SU-DHL-6 (cell line): ENCODE data around the gene PTRH2.

ENCODE experiments used
- H2AFZ ChIP-seq: fragments of 200-600 bp; sonication (generic); 2 replicates; pipeline ENCODE4 v1.6.1; 2014; ENCODE audit warnings: low read depth, mild to moderate bottlenecking, moderate library complexity, mixed read lengths, antibody characterized with exemption, low read length; ENCODE audit not compliant: severe bottlenecking
- H3F3A ChIP-seq: fragments of 200-600 bp; shearing (Covaris generic); 2 replicates; pipeline ENCODE4 v1.6.0; 2016; ENCODE audit warnings: antibody characterized with exemption, mild to moderate bottlenecking; ENCODE audit not compliant: insufficient read depth
- H3K27ac ChIP-seq: fragments of 200-600 bp; sonication (generic); 2 replicates; pipeline ENCODE4 v1.5.1; 2016; ENCODE audit warnings: low read depth, mild to moderate bottlenecking, low read length, moderate library complexity, mixed read lengths
- H3K27me3 ChIP-seq: fragments of 200-600 bp; sonication (generic), shearing (Covaris generic); 2 replicates; pipeline ENCODE4 v1.6.0; 2014; ENCODE audit warnings: mild to moderate bottlenecking, low read length
- H3K36me3 ChIP-seq: fragments of 200-600 bp; sonication (generic); 2 replicates; pipeline ENCODE4 v1.6.1; 2014; ENCODE audit warnings: mild to moderate bottlenecking, low read length, mixed read lengths
- H3K4me2 ChIP-seq: fragments of 300-600, 200-600 bp; shearing (Covaris generic), sonication (generic); 2 replicates; pipeline ENCODE4 v1.6.0; 2014; ENCODE audit warnings: low read length, low read depth, mild to moderate bottlenecking; ENCODE audit not compliant: poor library complexity, severe bottlenecking
- H3K4me3 ChIP-seq: fragments of 200-600 bp; sonication (generic); 2 replicates; pipeline ENCODE4 v1.5.1; 2014; ENCODE audit warnings: antibody characterized with exemption, low read length, mild to moderate bottlenecking, mixed read lengths; ENCODE audit not compliant: insufficient read depth, poor library complexity, severe bottlenecking
- H3K79me2 ChIP-seq: fragments of 200-600 bp; sonication (generic); 2 replicates; pipeline ENCODE4 v1.6.1; 2014; ENCODE audit warnings: mild to moderate bottlenecking, low read length, moderate library complexity; ENCODE audit not compliant: insufficient read depth
- H3K9ac ChIP-seq: fragments of 200-600 bp; sonication (generic); 2 replicates; pipeline ENCODE4 v1.7.0; 2014; ENCODE audit warnings: mild to moderate bottlenecking, low read length
- H3K9me2 ChIP-seq: fragments of 200-600 bp; sonication (generic); replicated peaks from 2 replicates; pipeline ENCODE4 v1.6.1; 2014; ENCODE audit warnings: low read length; ENCODE audit not compliant: insufficient read depth
- H3K9me3 ChIP-seq: fragments of 200-600 bp; sonication (generic); 2 replicates; pipeline ENCODE4 v1.6.1; 2014; ENCODE audit warnings: low read length, mixed read lengths; ENCODE audit not compliant: insufficient read depth
- H4K20me1 ChIP-seq: fragments of 200-600 bp; sonication (generic); 2 replicates; pipeline ENCODE4 v1.6.1; 2014; ENCODE audit warnings: low read depth, mild to moderate bottlenecking, antibody characterized with exemption, low read length, moderate library complexity, mixed read lengths
- CTCF ChIP-seq: fragments of 200-600 bp; sonication (generic); IDR thresholded peaks from one replicate; pipeline ENCODE4 v1.5.1; 2017; ENCODE audit warnings: antibody characterized with exemption, mild to moderate bottlenecking, low read length, moderate library complexity; ENCODE audit not compliant: insufficient read depth, poor library complexity, severe bottlenecking
- EZH2phosphoT487 ChIP-seq: fragments of 200-600 bp; sonication (generic), shearing (Covaris generic); conservative IDR thresholded peaks from 2 replicates; pipeline ENCODE4 v1.6.1; 2018; ENCODE audit warnings: mild to moderate bottlenecking, antibody characterized with exemption, low read length, moderate library complexity, mixed read lengths

PTRH2 gene

GRCh38 chr17:59676716-59677115 lies 30.5 kb downstream of the PTRH2 start:
- Histone ChIP-seq H2AFZ (no peak overlapping the region), H3K4me2 (no peak overlapping the region), H4K20me1 (0 out of 2 replicates have a peak, but pooled peaks cover 8% of the 10 kb centered on the region), H3K36me3 (peaks cover 79% of the 10 kb centered on the region), H3K27me3 (no peaks in the 10 kb centered on the region), H3K79me2 (no peaks in the 10 kb centered on the region; the same call in none of the 2 replicates), H3K9me2 (no peaks in the 10 kb centered on the region), H3K27ac (no peak overlapping the region), H3K4me3 (no peak overlapping the region), H3K9ac (no peak overlapping the region), H3K9me3 (no peaks in the 10 kb centered on the region), H3F3A (peaks cover 18% of the 10 kb centered on the region)
- TF ChIP-seq EZH2phosphoT487: no peak
- TF ChIP-seq CTCF: no peak

- Histone ChIP-seq H4K20me1 (0 out of 2 replicates have a peak, but pooled peaks cover 9% of the 10 kb centered on the region), H3K4me3 (no peak overlapping the region), H3K27me3 (no peaks in the 10 kb centered on the region), H3K9ac (no peak overlapping the region), H2AFZ (no peak overlapping the region), H3K36me3 (peaks cover 71% of the 10 kb centered on the region), H3K9me3 (no peaks in the 10 kb centered on the region), H3K79me2 (no peaks in the 10 kb centered on the region; the same call in none of the 2 replicates), H3K4me2 (no peak overlapping the region), H3K9me2 (no peaks in the 10 kb centered on the region), H3F3A (peaks cover 14% of the 10 kb centered on the region), H3K27ac (no peak overlapping the region)
- TF ChIP-seq EZH2phosphoT487 (no peak), CTCF (no peak)
Measured at GRCh38 chr17:59675231-59675630, 32.0 kb downstream of the PTRH2 start.

- H3F3A ChIP-seq: peaks cover 24% of the 10 kb centered on the region; the same call in 1 of the 2 replicates
- no peak overlapping the region for H2AFZ ChIP-seq
- no peak overlapping the region for H3K9ac ChIP-seq
- H3K4me2 ChIP-seq: no peak overlapping the region
- no peak overlapping the region for H3K4me3 ChIP-seq
- H4K20me1 ChIP-seq: 0 out of 2 replicates have a peak, but pooled peaks cover 9% of the 10 kb centered on the region
- no peaks in the 10 kb centered on the region for H3K9me2 ChIP-seq
- no peaks in the 10 kb centered on the region for H3K27me3 ChIP-seq
- TF ChIP-seq CTCF: no peak
- TF ChIP-seq EZH2phosphoT487: no peak
- peaks cover 78% of the 10 kb centered on the region for H3K36me3 ChIP-seq
- H3K27ac ChIP-seq: no peak overlapping the region
- H3K9me3 ChIP-seq: no peaks in the 10 kb centered on the region
- H3K79me2 ChIP-seq: peaks cover 6% of the 10 kb centered on the region; the same call in 1 of the 2 replicates
Measured at GRCh38 chr17:59671386-59671785, 35.8 kb downstream of the PTRH2 start.
